NCI-H146 treated with DMSO at 0.1 percent for 48 hours (cell line): ENCODE results near the gene SLC26A8.
"Not testable (repeated sequence)": the region's sequence is repeated elsewhere in the genome, so short reads cannot be mapped to it uniquely, and the experiment has no call there.

Experiments used
- DNase-seq: peaks from one replicate; lab custom pipeline; 2025; ENCODE audit not compliant: unreplicated experiment; lab: John Stamatoyannopoulos, UW

SLC26A8 gene

GRCh38 chr6:35916893-35917292 is 107.5 kb downstream of the SLC26A8 start:
- not testable (repeated sequence) for DNase-seq

GRCh38 chr6:35916056-35916455 is 108.4 kb downstream of the SLC26A8 start:
- no peak for DNase-seq

- DNase-seq = no peak
Measured at GRCh38 chr6:35914536-35914935, 109.9 kb downstream of the SLC26A8 start.

- no peak for DNase-seq
Measured at GRCh38 chr6:35911871-35912653, 112.4 kb downstream of the SLC26A8 start.

GRCh38 chr6:35909571-35909970 is 114.9 kb downstream of the SLC26A8 start:
- DNase-seq = not testable (repeated sequence)

GRCh38 chr6:35908753-35909401 is 115.6 kb downstream of the SLC26A8 start:
- not testable (repeated sequence) for DNase-seq

GRCh38 chr6:35907750-35908149 is 116.7 kb downstream of the SLC26A8 start:
- DNase-seq = no peak

GRCh38 chr6:35906499-35906846 is 118.0 kb downstream of the SLC26A8 start:
- DNase-seq = no peak

GRCh38 chr6:35905841-35906498 is 118.5 kb downstream of the SLC26A8 start:
- no peak for DNase-seq

- DNase-seq = no peak
Measured at GRCh38 chr6:35905141-35905785, 119.2 kb downstream of the SLC26A8 start.

GRCh38 chr6:35903679-35904078 is 120.8 kb downstream of the SLC26A8 start:
- no peak for DNase-seq

GRCh38 chr6:35900448-35900847 is 124.0 kb downstream of the SLC26A8 start:
- DNase-seq = no peak

GRCh38 chr6:35898003-35898402 is 126.4 kb downstream of the SLC26A8 start:
- no peak for DNase-seq

GRCh38 chr6:35897486-35897885 is 127.0 kb downstream of the SLC26A8 start:
- DNase-seq = no peak

GRCh38 chr6:35897036-35897435 is 127.4 kb downstream of the SLC26A8 start:
- DNase-seq = no peak

GRCh38 chr6:35896228-35896627 is 128.2 kb downstream of the SLC26A8 start:
- no peak for DNase-seq

- DNase-seq = no peak
Measured at GRCh38 chr6:35895560-35895959, 128.9 kb downstream of the SLC26A8 start.

- no peak for DNase-seq
Measured at GRCh38 chr6:35894776-35895175, 129.7 kb downstream of the SLC26A8 start.
